ENCODE data around the gene HS3ST3B1. TPM values are rescaled to one million over a fixed set of nuclear protein-coding genes. Genes with fewer than 3 reads are reported as not detected.

HS3ST3B1 gene
- total and polyA plus RNA-seq, 2 of the 4 experiments (the other 2 are of a cell fraction) = 3.1 to 4.3 TPM

DNA sequence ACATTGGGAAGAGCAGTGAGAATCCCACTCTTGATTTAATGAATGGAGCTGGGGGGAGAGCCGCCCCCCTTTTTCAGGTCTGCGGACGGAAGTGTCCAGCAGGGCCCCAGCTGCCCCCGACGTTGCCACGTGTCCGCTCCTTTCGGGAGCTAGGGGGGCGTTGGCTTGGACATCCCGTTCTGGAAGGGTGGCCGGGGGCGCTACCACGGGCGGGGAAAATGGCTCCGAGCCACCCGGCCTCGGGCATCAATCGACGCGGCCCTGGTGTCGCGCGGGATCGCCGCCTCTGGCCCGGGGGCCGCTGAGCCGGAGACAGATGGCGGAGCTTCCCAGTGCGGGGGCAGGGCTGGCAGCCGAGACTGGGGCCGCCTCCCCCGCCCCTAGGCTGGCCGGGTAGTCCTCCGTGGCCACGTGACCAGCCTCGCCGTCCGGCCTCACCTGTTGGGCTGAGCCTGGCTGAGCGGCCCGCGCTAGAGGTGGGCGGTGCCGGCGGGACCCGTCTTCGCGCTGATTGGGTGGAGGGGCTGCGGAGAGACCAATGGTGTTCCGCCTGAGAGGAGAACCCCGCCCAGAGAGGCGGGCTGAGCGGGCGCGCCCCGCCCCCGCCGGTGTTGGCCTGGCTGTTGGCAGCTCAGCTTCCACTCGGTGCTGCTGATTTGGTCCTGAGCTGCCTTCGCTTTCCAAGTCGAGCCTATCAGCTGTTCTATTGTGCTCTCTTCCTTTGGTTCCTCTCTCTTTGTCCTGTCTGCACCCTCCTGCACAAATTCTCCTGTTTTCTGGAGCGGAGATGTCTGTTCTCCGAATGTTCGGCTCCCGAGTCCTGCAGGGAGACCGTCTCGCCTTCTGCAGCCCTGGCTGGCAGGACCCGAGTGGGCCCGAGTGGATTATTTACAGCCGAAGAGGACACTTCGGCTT is 8.3 kb downstream of the HS3ST3B1 start:
- peak overlapping the region; percentile 19 for H2BK20ac ChIP-seq (ENCODE audit: low read depth, low read length)
- H3K36me3 ChIP-seq (ENCODE audit: control insufficient read depth, insufficient read depth, low read length) = peaks cover 9% of the 10 kb centered on the region
- peak overlapping the region; percentile 57 to 62 for H4K8ac ChIP-seq (ENCODE audit: low read depth in 2 of 2, low read length in 2 of 2)
- peaks cover 14% of the 10 kb centered on the region; the same call in 1 of the 2 replicates for H4K20me1 ChIP-seq (ENCODE audit: insufficient read depth, low read length)
- H2AFZ ChIP-seq (replicated peaks; ENCODE audit: low read length, poor library complexity) = peak overlapping the region; percentile 86
- no peaks in the 10 kb centered on the region for H3K9me3 ChIP-seq (ENCODE audit: control insufficient read depth, insufficient read depth, low read length)
- peak overlapping the region; percentile 66 for H3K4me2 ChIP-seq (ENCODE audit: low read depth, low read length)
- H2AK9ac ChIP-seq (replicated peaks; ENCODE audit: low read depth, low read length, poor library complexity) = peak overlapping the region; percentile 88
- peak overlapping the region; percentile 48; the same call in 1 of the 2 replicates for H3K18ac ChIP-seq (ENCODE audit: low read depth, low read length)
- ATAC-seq (ENCODE audit: low read depth) = peak; percentile 98
- H3K14ac ChIP-seq (replicated peaks; ENCODE audit: low read depth, low read length) = peak overlapping the region; percentile 14
- H3K27ac ChIP-seq (ENCODE audit: insufficient read depth, low read length) = peak overlapping the region; percentile 51
- H3K9ac ChIP-seq (ENCODE audit: low read depth, low read length) = peak overlapping the region; percentile 31
- peak overlapping the region; percentile 74 for H3K4ac ChIP-seq (ENCODE audit: low read depth, low read length)
- intact Hi-C loops (cut with micrococcal nuclease) = loop anchor here (5.0 kb wide), 3 partner anchors 163 to 848 kb away; no protein-coding TSS in a partner anchor
- H4K91ac ChIP-seq (ENCODE audit: insufficient read depth, low read depth, low read length) = peak overlapping the region; percentile 60
- H3K9me1 ChIP-seq (ENCODE audit: insufficient read depth, low read length) = peaks cover 16% of the 10 kb centered on the region; the same call in 1 of the 2 replicates
- peak overlapping the region; percentile 55; the same call in 1 of the 2 replicates for H2AK5ac ChIP-seq (ENCODE audit: low read depth, low read length)
- peak; percentile 89 for DNase-seq
- CTCF ChIA-PET = interaction anchor here (0.6 kb wide), 1 partner anchor 176 kb away, joined by 3 read pairs; no protein-coding TSS in a partner anchor
- H3K4me1 ChIP-seq (ENCODE audit: control insufficient read depth, insufficient read depth, low read length) = peaks cover 12% of the 10 kb centered on the region
- WGBS, 2 experiments (ENCODE audit: extremely low coverage in 2 of 2, insufficient read length in 1 of 2) = 6% methylated on average over 55 of the region's 71 CpGs; no CpG with 5 or more reads in 1 of the 2 experiments
- H3K79me1 ChIP-seq (ENCODE audit: low read depth in 1 of 2, low read length in 2 of 2) = peaks cover 36 to 65% of the 10 kb centered on the region in 2 experiments
- peak overlapping the region; percentile 77 for H3K23ac ChIP-seq (ENCODE audit: low read depth, low read length)
- in situ Hi-C loops (cut with MboI; ENCODE audit: low sequenced_read_pairs) = loop anchor here (10.0 kb wide), 1 partner anchor 244 kb away; the partner anchor contains the start of gene COX10
- dilution Hi-C loops (cut with HindIII; ENCODE audit: low sequenced_read_pairs, unreplicated experiment) = no loop called here
- H3K27me3 ChIP-seq (ENCODE audit: control insufficient read depth, insufficient read depth, low read length) = no peaks in the 10 kb centered on the region
- H3K4me3 ChIP-seq (ENCODE audit: insufficient read depth, low read depth, low read length) = peak overlapping the region; percentile 40
- no TSS peak for BruUV-seq (replicated peaks)
- no peak overlapping the region; the same call in 1 of the 2 replicates for H3K56ac ChIP-seq (ENCODE audit: extremely low read depth, insufficient read depth, low read length)
- peak overlapping the region; percentile 18; the same call in 1 of the 3 replicates for H2BK15ac ChIP-seq (ENCODE audit: low read depth, low read length)
- peak overlapping the region; percentile 90 for H4K5ac ChIP-seq (ENCODE audit: low read depth, low read length)
- peak overlapping the region; percentile 94 for H2BK5ac ChIP-seq (ENCODE audit: low read depth, low read length, poor library complexity, severe bottlenecking)
- POLR2A ChIA-PET (ENCODE audit: unreplicated experiment) = no interaction called here
- H2BK120ac ChIP-seq (ENCODE audit: low read depth, low read length) = peak overlapping the region; percentile 43
- peak; percentile 18; the same call in 1 of the 2 replicates for TF ChIP-seq MXI1 (IDR thresholded peaks at IDR 0.05; ENCODE audit: borderline replicate concordance, low read depth, low read length)
- peak; percentile 20; the same call in 1 of the 2 replicates for TF ChIP-seq MAZ (IDR thresholded peaks at IDR 0.05; ENCODE audit: borderline replicate concordance, low read depth, low read length)
- TF ChIP-seq SMC3 (IDR thresholded peaks at IDR 0.05; ENCODE audit: low read depth, low read length) = no peak
- TF ChIP-seq, protein P1, sequence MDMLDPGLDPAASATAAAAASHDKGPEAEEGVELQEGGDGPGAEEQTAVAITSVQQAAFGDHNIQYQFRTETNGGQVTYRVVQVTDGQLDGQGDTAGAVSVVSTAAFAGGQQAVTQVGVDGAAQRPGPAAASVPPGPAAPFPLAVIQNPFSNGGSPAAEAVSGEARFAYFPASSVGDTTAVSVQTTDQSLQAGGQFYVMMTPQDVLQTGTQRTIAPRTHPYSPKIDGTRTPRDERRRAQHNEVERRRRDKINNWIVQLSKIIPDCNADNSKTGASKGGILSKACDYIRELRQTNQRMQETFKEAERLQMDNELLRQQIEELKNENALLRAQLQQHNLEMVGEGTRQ (IDR thresholded peaks at IDR 0.05; ENCODE audit: low read depth, low read length) = peak; percentile 80
- no peak for TF ChIP-seq RCOR1 (IDR thresholded peaks at IDR 0.05; ENCODE audit: insufficient replicate concordance, low read length)
